ENCODE data around the gene HOXD3.

The HOXD3 gene

GRCh38 chr2:176156807-176157498 lies at the start of gene HOXD3:
HOXD3 (plus strand) TSS chr2:176157307; CDS start chr2:176169115, 11,808 bp downstream.
- no peak for DNase-seq

- no peak for DNase-seq
Measured at GRCh38 chr2:176107731-176108181, 49.4 kb upstream of the HOXD3 start.

- no peak for DNase-seq
Measured at GRCh38 chr2:176109192-176109901, 47.8 kb upstream of the HOXD3 start.

GRCh38 chr2:176109946-176110345 lies 47.2 kb upstream of the HOXD3 start:
- DNase-seq = no peak

- no peak for DNase-seq
Measured at GRCh38 chr2:176110415-176111308, 46.4 kb upstream of the HOXD3 start.

GRCh38 chr2:176111309-176111663 lies 45.8 kb upstream of the HOXD3 start:
- no peak for DNase-seq

GRCh38 chr2:176111846-176112374 lies 45.2 kb upstream of the HOXD3 start:
- no peak for DNase-seq

- no peak for DNase-seq
Measured at GRCh38 chr2:176112375-176113302, 44.5 kb upstream of the HOXD3 start.

GRCh38 chr2:176114120-176114929 lies 42.8 kb upstream of the HOXD3 start:
- DNase-seq = no peak

- DNase-seq = no peak
Measured at GRCh38 chr2:176114930-176115625, 42.0 kb upstream of the HOXD3 start.

GRCh38 chr2:176115883-176116813 lies 41.0 kb upstream of the HOXD3 start, which contains the start of gene HOXD10:
HOXD10 (plus strand) TSS chr2:176116778; CDS start chr2:176116834, 56 bp downstream.
- no peak for DNase-seq

GRCh38 chr2:176117162-176117822 lies 39.8 kb upstream of the HOXD3 start:
- DNase-seq = no peak

GRCh38 chr2:176117823-176118371 lies 39.2 kb upstream of the HOXD3 start:
- DNase-seq = no peak

GRCh38 chr2:176118601-176119339 lies 38.3 kb upstream of the HOXD3 start:
- DNase-seq = peak; percentile 32

GRCh38 chr2:176120364-176121189 lies 36.5 kb upstream of the HOXD3 start:
- no peak for DNase-seq
